Urinary bladder (tissue), 4 donors: ENCODE results near the gene EGLN2. TPM values are rescaled to one million over a fixed set of nuclear protein-coding genes. Genes with fewer than 3 reads are reported as not detected.
"Not testable (repeated sequence)": the region's sequence is repeated elsewhere in the genome, so short reads cannot be mapped to it uniquely, and the experiment has no call there.

ENCODE experiments used
- DNase-seq: peaks from one replicate; pipeline ENCODE4 v3.0.0-alpha.2; 2015; ENCODE audit errors: extremely low spot score
- H3K27ac ChIP-seq: one replicate; pipeline ENCODE4 v1.5.1; 2013; ENCODE audit warnings: low read depth, mild to moderate bottlenecking, moderate library complexity
- H3K36me3 ChIP-seq: one replicate; pipeline ENCODE4 v1.6.1; 2013; ENCODE audit warnings: mild to moderate bottlenecking, moderate library complexity; ENCODE audit not compliant: insufficient read depth
- H3K4me1 ChIP-seq: one replicate; pipeline ENCODE4 v1.6.1; 2013; ENCODE audit warnings: mild to moderate bottlenecking, moderate library complexity; ENCODE audit not compliant: insufficient read depth
- H3K4me3 ChIP-seq: one replicate; pipeline ENCODE4 v1.5.1; 2013; ENCODE audit warnings: low read depth, low read length
- WGBS: extraction: QIAGEN DNeasy Blood & Tissue Kit; methylation state at CpG from one replicate; pipeline ENCODE4 v1.1.7; 2013; 5-methylcytosine and 5-hydroxymethylcytosine counted together
- polyA plus RNA-seq: library from polyadenylated mRNA; stranded (reverse); fragments of 200-250 nt; gene quantifications from one replicate; pipeline ENCODE4 v1.2.3, GENCODE V29; 2013
- total RNA-seq: library from RNA; depleted of rRNA; stranded (reverse); fragments of >200 nt; gene quantifications from one replicate; pipeline ENCODE4 v1.2.3, GENCODE V29; 2014
- donor health status: healthy with polysubstance abuse.
- donor health status: healthy.

EGLN2 gene
- total and polyA plus RNA-seq, 2 donors: 39.5 to 122 TPM

DNA sequence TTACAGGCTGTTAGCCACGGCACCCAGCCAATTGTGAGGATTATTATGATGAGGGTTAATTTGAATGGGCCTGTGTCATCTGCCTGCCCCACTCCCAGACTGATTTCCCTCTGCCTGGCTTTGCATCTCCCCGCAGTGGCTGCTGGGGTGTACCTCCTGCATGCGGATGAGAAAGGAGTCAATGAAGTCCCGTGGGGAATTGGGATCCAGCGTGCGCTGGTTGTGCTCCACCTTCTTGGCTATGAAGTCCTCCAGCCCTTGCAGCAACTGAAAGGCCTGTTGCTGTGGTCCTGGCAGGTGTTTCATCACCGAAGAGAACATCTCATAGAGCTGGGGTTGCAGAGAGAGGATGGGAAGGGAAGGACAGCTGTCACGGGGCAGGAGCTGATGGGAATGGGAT, 47.7 kb downstream of the EGLN2 start:
- not testable (repeated sequence) for DNase-seq, H3K27ac ChIP-seq, H3K36me3 ChIP-seq, H3K4me3 ChIP-seq, H3K4me1 ChIP-seq
- 86% methylated on average over 8 of the region's 8 CpGs for WGBS

DNA sequence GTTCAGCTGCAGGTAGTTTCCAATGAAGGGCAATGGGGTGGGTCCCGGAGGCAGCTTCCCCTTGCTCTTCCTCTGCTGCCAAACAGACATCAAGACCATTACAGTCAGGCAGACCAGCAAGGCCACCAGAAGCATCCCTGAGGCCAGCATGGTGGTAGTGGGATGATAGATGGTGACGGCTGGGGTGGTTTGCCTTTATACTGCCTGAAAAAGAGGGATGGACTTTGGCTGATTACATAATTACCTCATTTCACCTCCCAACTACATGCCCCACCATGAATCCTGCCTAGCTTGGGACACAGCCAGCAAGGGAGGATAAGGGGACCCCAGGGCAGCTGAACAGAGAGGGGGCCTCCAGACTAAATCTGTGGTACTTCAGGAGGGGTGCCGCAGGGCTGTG, 51.3 kb downstream of the EGLN2 start, which contains the start of gene CYP2A6:
Gene CYP2A6, minus strand, starts transcription at position 171 of the 400 bp plus-strand sequence. Its CDS starts 21 bp downstream, at position 150.
- not testable (repeated sequence) for H3K4me3 ChIP-seq, H3K27ac ChIP-seq, DNase-seq, H3K4me1 ChIP-seq, H3K36me3 ChIP-seq
- WGBS: 84% methylated on average over 3 of the region's 3 CpGs

DNA sequence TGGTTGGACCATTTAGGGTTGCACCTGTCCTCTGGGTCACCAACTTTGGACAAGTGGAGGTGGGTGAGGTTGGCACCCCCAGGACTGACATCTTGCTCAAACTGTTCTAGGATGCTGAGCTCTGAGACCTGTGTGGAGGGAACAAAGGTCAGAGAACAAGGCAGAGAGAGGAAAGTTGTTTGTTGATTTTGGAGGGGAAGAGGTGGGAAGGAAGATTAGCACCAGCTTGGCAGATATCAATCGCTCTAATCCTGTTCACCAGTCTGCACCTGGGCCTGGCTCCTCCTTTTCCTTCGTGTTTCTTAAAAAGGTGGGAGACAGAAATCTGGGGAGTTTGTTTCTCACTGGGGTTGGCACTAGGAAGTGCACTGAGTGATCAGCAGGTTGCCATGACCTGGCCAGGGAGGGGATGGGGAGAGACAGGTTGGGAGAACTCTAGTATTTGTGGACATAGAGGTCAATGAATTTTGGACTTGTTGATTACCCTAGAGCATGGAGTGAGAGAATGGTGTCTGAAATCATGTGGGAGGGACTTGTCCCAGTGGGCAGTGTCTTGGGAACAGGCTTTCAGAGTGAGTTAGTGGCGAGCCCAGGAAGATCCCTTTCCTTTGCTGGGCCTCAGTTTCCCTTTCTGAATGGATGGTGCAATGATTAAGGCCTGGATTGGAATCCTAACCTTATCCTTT, 53.6 kb downstream of the EGLN2 start:
- DNase-seq, H3K36me3 ChIP-seq, H3K27ac ChIP-seq, H3K4me1 ChIP-seq, H3K4me3 ChIP-seq: not testable (repeated sequence)
- WGBS: 65% methylated on average over 2 of the region's 3 CpGs

Other genes starting within 250 kb of the EGLN2 start
- 10.2 TPM for gene SHKBP1, start 222.3 kb upstream of the EGLN2 start, total RNA-seq
- 77.9 TPM for gene SHKBP1, start 222.3 kb upstream of the EGLN2 start, polyA plus RNA-seq
- gene LTBP4, start 197.8 kb upstream of the EGLN2 start, total RNA-seq: 305 TPM
- 647 TPM for gene LTBP4, start 197.8 kb upstream of the EGLN2 start, polyA plus RNA-seq
- gene NUMBL, start 108.5 kb upstream of the EGLN2 start, total RNA-seq: 22.8 TPM
- 63.3 TPM for gene NUMBL, start 108.5 kb upstream of the EGLN2 start, polyA plus RNA-seq
- 24.4 TPM for gene COQ8B, start 82.3 kb upstream of the EGLN2 start, total RNA-seq
- 51.6 TPM for gene COQ8B, start 82.3 kb upstream of the EGLN2 start, polyA plus RNA-seq
- 9.3 TPM for gene ITPKC, start 82.1 kb upstream of the EGLN2 start, total RNA-seq
- gene ITPKC, start 82.1 kb upstream of the EGLN2 start, polyA plus RNA-seq: 36.4 TPM
- 0.79 TPM for gene ACTMAP, start 48.7 kb upstream of the EGLN2 start, total RNA-seq
- 5.7 TPM for gene ACTMAP, start 48.7 kb upstream of the EGLN2 start, polyA plus RNA-seq
- 22.6 TPM for gene SNRPA, start 48.0 kb upstream of the EGLN2 start, total RNA-seq
- 67.2 TPM for gene SNRPA, start 48.0 kb upstream of the EGLN2 start, polyA plus RNA-seq
- 2.9 TPM for gene MIA, start 23.7 kb upstream of the EGLN2 start, total RNA-seq
- 11.8 TPM for gene MIA, start 23.7 kb upstream of the EGLN2 start, polyA plus RNA-seq
- gene RAB4B, start 20.9 kb upstream of the EGLN2 start, total RNA-seq: 2.7 TPM
- 46.2 TPM for gene RAB4B, start 20.9 kb upstream of the EGLN2 start, polyA plus RNA-seq
- not detected for gene CYP2A6, start 51.3 kb downstream of the EGLN2 start, total RNA-seq
- 1.5 TPM for gene CYP2A6, start 51.3 kb downstream of the EGLN2 start, polyA plus RNA-seq
- not detected for gene CYP2A7, start 83.0 kb downstream of the EGLN2 start, total RNA-seq
- gene CYP2A7, start 83.0 kb downstream of the EGLN2 start, polyA plus RNA-seq: 0.49 TPM
- gene CYP2B6, start 192.1 kb downstream of the EGLN2 start, total RNA-seq: not detected
- gene CYP2B6, start 192.1 kb downstream of the EGLN2 start, polyA plus RNA-seq: 0.38 TPM